SK-N-SH (cell line): ENCODE results near the gene NTM. TPM values are rescaled to one million over a fixed set of nuclear protein-coding genes. Genes with fewer than 3 reads are reported as not detected.

Experiments
- CTCF ChIA-PET: fragments of 300-600, 350-600 bp; formaldehyde crosslinking; extraction: SDS; loops from one replicate; lab custom pipeline; 2021; lab: Yijun Ruan, JAX
- POLR2A ChIA-PET: fragments of 350-600 bp; sonication (Branson Sonifier 250); formaldehyde crosslinking; extraction: SDS; loops from one replicate; lab custom pipeline; 2020; ENCODE audit warnings: antibody characterized with exemption, inconsistent platforms; lab: Yijun Ruan, JAX
- DNase-seq: peaks from one replicate; pipeline ENCODE4 v3.0.0; 2012
- H2AFZ ChIP-seq: fragments of 200-600 bp; sonication (generic); 2 replicates; pipeline ENCODE4 v1.8.1; 2016; ENCODE audit warnings: antibody characterized with exemption, mild to moderate bottlenecking, low read depth
- H3F3A ChIP-seq: fragments of 200-600 bp; sonication (generic); replicated peaks from 2 replicates; pipeline ENCODE3; 2016; ENCODE audit warnings: antibody characterized with exemption, mild to moderate bottlenecking; ENCODE audit not compliant: insufficient read depth
- H3K27ac ChIP-seq, 2 experiments: fragments of 200-500 bp in 1 of 2; fragments of 200-600 bp in 1 of 2; sonication (Bioruptor generic) in 1 of 2; sonication (generic), shearing (Covaris generic) in 1 of 2; 2 replicates each; pipeline versions ENCODE4 v1.5.1 to v1.6.1; 2014 to 2016; ENCODE audit warnings: low read depth in 2 of 2, inconsistent platforms in 1 of 2, low read length in 1 of 2, mild to moderate bottlenecking in 1 of 2, mixed read lengths in 1 of 2
- H3K27me3 ChIP-seq: fragments of 200-600 bp; sonication (generic), shearing (Covaris generic); 2 replicates; pipeline ENCODE4 v1.6.1; 2016; ENCODE audit warnings: mixed run types; ENCODE audit not compliant: insufficient read depth
- H3K36me3 ChIP-seq, 2 experiments: fragments of 200-500 bp in 1 of 2; fragments of 200-600 bp in 1 of 2; sonication (Bioruptor generic) in 1 of 2; sonication (generic) in 1 of 2; replicated peaks in 1 of 2; 2 replicates each; pipeline versions ENCODE3 to v1.5.1; 2014 to 2016; ENCODE audit warnings: low read length in 1 of 2, mild to moderate bottlenecking in 1 of 2; ENCODE audit not compliant: insufficient read depth in 2 of 2, control insufficient read depth in 1 of 2
- H3K4me1 ChIP-seq, 2 experiments: fragments of 200-500 bp in 1 of 2; fragments of 200-600 bp in 1 of 2; sonication (Bioruptor generic) in 1 of 2; sonication (generic), shearing (Covaris generic) in 1 of 2; 2 replicates each; pipeline versions ENCODE4 v1.5.1 to v1.6.1; 2014 to 2016; ENCODE audit warnings: low read depth in 1 of 2, low read length in 1 of 2, mixed run types in 1 of 2; ENCODE audit not compliant: insufficient read depth in 2 of 2, control insufficient read depth in 1 of 2
- H3K4me2 ChIP-seq: fragments of 200-600 bp; sonication (generic), shearing (Covaris generic); 2 replicates; pipeline ENCODE4 v1.6.1; 2017; ENCODE audit warnings: mixed run types
- H3K4me3 ChIP-seq, 2 experiments: fragments of 200-500 bp in 1 of 2; fragments of 200-600 bp in 1 of 2; sonication (Bioruptor generic) in 1 of 2; sonication (generic), shearing (Covaris generic) in 1 of 2; 2 replicates each; pipeline versions ENCODE4 v1.5.1 to v1.8.1; 2014 to 2016; ENCODE audit warnings: low read depth in 2 of 2, inconsistent platforms in 1 of 2, low read length in 1 of 2, mild to moderate bottlenecking in 1 of 2, mixed read lengths in 1 of 2, moderate library complexity in 1 of 2
- H3K79me2 ChIP-seq: fragments of 200-600 bp; sonication (generic); 2 replicates; pipeline ENCODE4 v1.8.1; 2017; ENCODE audit warnings: mild to moderate bottlenecking; ENCODE audit not compliant: insufficient read depth
- H3K9ac ChIP-seq: fragments of 200-600 bp; sonication (generic); 2 replicates; pipeline ENCODE4 v1.6.1; 2017; ENCODE audit warnings: mixed run types
- H3K9me2 ChIP-seq: fragments of 200-600 bp; sonication (generic); 2 replicates; pipeline ENCODE4 v1.6.1; 2017; ENCODE audit warnings: mixed run types
- H3K9me3 ChIP-seq: fragments of 200-600 bp; sonication (generic); 2 replicates; pipeline ENCODE4 v1.6.1; 2017; ENCODE audit warnings: mixed run types, mild to moderate bottlenecking, moderate library complexity
- H4K20me1 ChIP-seq: fragments of 200-600 bp; sonication (generic); 2 replicates; pipeline ENCODE4 v1.6.1; 2017; ENCODE audit warnings: mild to moderate bottlenecking, mixed run types; ENCODE audit not compliant: insufficient read depth
- ELF1 ChIP-seq: IDR thresholded peaks from 2 replicates; pipeline ENCODE4 v1.4.0; 2012
- EZH2phosphoT487 ChIP-seq: fragments of 200-600 bp; sonication (generic); IDR thresholded peaks from 2 replicates; pipeline ENCODE4 v1.6.1; 2017; ENCODE audit warnings: low read depth, mixed run types, mild to moderate bottlenecking, antibody characterized with exemption, moderate library complexity, borderline replicate concordance
- FOXM1 ChIP-seq: IDR thresholded peaks from 2 replicates; pipeline ENCODE4 v1.4.0; 2012; ENCODE audit warnings: low read depth, mild to moderate bottlenecking
- GATA2 ChIP-seq: sonication (generic); formaldehyde crosslinking; IDR thresholded peaks from 2 replicates; pipeline ENCODE4 v1.5.0; 2020; ENCODE audit warnings: mild to moderate bottlenecking, missing genetic modification reagents
- MXI1 ChIP-seq: IDR thresholded peaks from 2 replicates; pipeline ENCODE4 v1.6.1; 2012; ENCODE audit warnings: mild to moderate bottlenecking, low read depth, low read length, improper control_type of control experiment
- NFIC ChIP-seq: IDR thresholded peaks from 2 replicates; pipeline ENCODE4 v1.4.0; 2012; ENCODE audit warnings: borderline replicate concordance
- RFX5 ChIP-seq: IDR thresholded peaks from 2 replicates; pipeline ENCODE4 v1.6.1; 2012; ENCODE audit warnings: mild to moderate bottlenecking, improper control_type of control experiment, low read length
- RXRA ChIP-seq: IDR thresholded peaks from 2 replicates; pipeline ENCODE4 v1.4.0; 2012; ENCODE audit warnings: low read depth, mild to moderate bottlenecking, borderline replicate concordance
- SIN3A ChIP-seq: IDR thresholded peaks from 2 replicates; pipeline ENCODE4 v1.6.1; 2012; ENCODE audit warnings: low read depth, mild to moderate bottlenecking, low read length, moderate library complexity, borderline replicate concordance
- TCF12 ChIP-seq: IDR thresholded peaks from 2 replicates; pipeline ENCODE4 v1.4.0; 2012
- WGBS: methylation state at CpG from one replicate; pipeline ENCODE4 v1.1.6; 2017; ENCODE audit warnings: low lambda C conversion rate; 5-methylcytosine and 5-hydroxymethylcytosine counted together
- polyA plus RNA-seq, 3 experiments: library from polyadenylated mRNA; depleted of rRNA; stranded (reverse); fragments of >200 nt; gene quantifications; 2 replicates each; pipeline ENCODE4 v1.2.3, GENCODE V29; 2012
- TF ChIP-seq, protein P1 (sequence below): IDR thresholded peaks from 2 replicates; pipeline ENCODE4 v1.6.1; 2012; ENCODE audit warnings: mild to moderate bottlenecking, low read depth, low read length, moderate library complexity
- TF ChIP-seq, protein P2 (sequence below): fragments of 200-600 bp; sonication (generic); IDR thresholded peaks from 2 replicates; pipeline ENCODE4 v1.6.1; 2017; ENCODE audit warnings: antibody characterized with exemption, mild to moderate bottlenecking, moderate library complexity
- TF ChIP-seq, protein P3 (sequence below): fragments of 150-350 bp; IDR thresholded peaks from 2 replicates; pipeline ENCODE4 v1.6.1; 2017; ENCODE audit warnings: antibody characterized with exemption, low read length, low read depth, borderline replicate concordance
- TF ChIP-seq, protein P4 (sequence below): IDR thresholded peaks from 2 replicates; pipeline ENCODE4 v1.4.0; 2012; ENCODE audit warnings: low read depth

The NTM gene
- polyA plus RNA-seq, 1 of the 3 experiments (the other 2 are of a cell fraction): 20.0 TPM

DNA sequence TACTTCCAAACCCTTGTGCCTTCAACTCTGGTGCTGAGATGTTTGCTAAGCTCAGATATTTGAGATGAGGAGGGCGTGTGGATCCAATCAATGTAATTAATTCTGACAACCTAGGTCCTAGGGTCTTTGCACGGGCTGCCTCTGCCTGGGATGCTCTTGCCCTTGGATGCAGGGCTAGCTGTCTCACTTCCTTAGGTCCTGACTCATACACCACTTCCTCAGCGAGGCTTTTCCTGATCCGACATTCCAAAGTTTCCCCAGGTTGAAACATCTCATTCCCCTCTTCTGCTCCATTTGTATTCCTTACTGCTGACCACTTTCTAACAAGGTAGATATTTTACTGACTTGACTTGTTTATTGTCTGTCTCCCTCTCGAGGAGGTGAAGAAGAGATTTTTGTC lies 43.0 kb upstream of the NTM start:
- CTCF ChIA-PET: interaction anchor here (0.6 kb wide), 1 partner anchor 132 kb away, joined by 3 read pairs; no protein-coding TSS in a partner anchor
- DNase-seq: no peak
- Histone ChIP-seq H3K27me3 (no peaks in the 10 kb centered on the region), H3K9ac (no peak overlapping the region), H3K27ac (no peak overlapping the region), H3K79me2 (no peaks in the 10 kb centered on the region), H2AFZ (no peak overlapping the region), H3K4me1 (peaks cover 0 to 5% of the 10 kb centered on the region in 2 experiments; a peak in 1 of 4 replicates), H3K4me3 (no peak overlapping the region), H3K9me3 (no peaks in the 10 kb centered on the region), H3K9me2 (no peaks in the 10 kb centered on the region), H4K20me1 (no peaks in the 10 kb centered on the region), H3K36me3 (no peaks in the 10 kb centered on the region), H3K4me2 (no peak overlapping the region), H3F3A (no peaks in the 10 kb centered on the region)
- TF ChIP-seq, protein P1, sequence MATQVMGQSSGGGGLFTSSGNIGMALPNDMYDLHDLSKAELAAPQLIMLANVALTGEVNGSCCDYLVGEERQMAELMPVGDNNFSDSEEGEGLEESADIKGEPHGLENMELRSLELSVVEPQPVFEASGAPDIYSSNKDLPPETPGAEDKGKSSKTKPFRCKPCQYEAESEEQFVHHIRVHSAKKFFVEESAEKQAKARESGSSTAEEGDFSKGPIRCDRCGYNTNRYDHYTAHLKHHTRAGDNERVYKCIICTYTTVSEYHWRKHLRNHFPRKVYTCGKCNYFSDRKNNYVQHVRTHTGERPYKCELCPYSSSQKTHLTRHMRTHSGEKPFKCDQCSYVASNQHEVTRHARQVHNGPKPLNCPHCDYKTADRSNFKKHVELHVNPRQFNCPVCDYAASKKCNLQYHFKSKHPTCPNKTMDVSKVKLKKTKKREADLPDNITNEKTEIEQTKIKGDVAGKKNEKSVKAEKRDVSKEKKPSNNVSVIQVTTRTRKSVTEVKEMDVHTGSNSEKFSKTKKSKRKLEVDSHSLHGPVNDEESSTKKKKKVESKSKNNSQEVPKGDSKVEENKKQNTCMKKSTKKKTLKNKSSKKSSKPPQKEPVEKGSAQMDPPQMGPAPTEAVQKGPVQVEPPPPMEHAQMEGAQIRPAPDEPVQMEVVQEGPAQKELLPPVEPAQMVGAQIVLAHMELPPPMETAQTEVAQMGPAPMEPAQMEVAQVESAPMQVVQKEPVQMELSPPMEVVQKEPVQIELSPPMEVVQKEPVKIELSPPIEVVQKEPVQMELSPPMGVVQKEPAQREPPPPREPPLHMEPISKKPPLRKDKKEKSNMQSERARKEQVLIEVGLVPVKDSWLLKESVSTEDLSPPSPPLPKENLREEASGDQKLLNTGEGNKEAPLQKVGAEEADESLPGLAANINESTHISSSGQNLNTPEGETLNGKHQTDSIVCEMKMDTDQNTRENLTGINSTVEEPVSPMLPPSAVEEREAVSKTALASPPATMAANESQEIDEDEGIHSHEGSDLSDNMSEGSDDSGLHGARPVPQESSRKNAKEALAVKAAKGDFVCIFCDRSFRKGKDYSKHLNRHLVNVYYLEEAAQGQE: no peak
- TF ChIP-seq, protein P2, sequence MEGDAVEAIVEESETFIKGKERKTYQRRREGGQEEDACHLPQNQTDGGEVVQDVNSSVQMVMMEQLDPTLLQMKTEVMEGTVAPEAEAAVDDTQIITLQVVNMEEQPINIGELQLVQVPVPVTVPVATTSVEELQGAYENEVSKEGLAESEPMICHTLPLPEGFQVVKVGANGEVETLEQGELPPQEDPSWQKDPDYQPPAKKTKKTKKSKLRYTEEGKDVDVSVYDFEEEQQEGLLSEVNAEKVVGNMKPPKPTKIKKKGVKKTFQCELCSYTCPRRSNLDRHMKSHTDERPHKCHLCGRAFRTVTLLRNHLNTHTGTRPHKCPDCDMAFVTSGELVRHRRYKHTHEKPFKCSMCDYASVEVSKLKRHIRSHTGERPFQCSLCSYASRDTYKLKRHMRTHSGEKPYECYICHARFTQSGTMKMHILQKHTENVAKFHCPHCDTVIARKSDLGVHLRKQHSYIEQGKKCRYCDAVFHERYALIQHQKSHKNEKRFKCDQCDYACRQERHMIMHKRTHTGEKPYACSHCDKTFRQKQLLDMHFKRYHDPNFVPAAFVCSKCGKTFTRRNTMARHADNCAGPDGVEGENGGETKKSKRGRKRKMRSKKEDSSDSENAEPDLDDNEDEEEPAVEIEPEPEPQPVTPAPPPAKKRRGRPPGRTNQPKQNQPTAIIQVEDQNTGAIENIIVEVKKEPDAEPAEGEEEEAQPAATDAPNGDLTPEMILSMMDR: no peak
- TF ChIP-seq MXI1 (no peak), RFX5 (no peak), GATA2 (no peak), NFIC (no peak), FOXM1 (no peak), SIN3A (no peak), RXRA (no peak), EZH2phosphoT487 (no peak), TCF12 (no peak), ELF1 (no peak)
- TF ChIP-seq, protein P3, sequence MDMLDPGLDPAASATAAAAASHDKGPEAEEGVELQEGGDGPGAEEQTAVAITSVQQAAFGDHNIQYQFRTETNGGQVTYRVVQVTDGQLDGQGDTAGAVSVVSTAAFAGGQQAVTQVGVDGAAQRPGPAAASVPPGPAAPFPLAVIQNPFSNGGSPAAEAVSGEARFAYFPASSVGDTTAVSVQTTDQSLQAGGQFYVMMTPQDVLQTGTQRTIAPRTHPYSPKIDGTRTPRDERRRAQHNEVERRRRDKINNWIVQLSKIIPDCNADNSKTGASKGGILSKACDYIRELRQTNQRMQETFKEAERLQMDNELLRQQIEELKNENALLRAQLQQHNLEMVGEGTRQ: no peak
- TF ChIP-seq, protein P4, sequence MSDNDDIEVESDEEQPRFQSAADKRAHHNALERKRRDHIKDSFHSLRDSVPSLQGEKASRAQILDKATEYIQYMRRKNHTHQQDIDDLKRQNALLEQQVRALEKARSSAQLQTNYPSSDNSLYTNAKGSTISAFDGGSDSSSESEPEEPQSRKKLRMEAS: no peak
- WGBS: 6% methylated on average over 5 of the region's 5 CpGs
- POLR2A ChIA-PET: no interaction called here
